ENCODE data around the gene CBLL1. TPM values are rescaled to one million over a fixed set of nuclear protein-coding genes. Genes with fewer than 3 reads are reported as not detected.

CBLL1 gene
- polyA plus RNA-seq, 2 of the 4 experiments (the other 2 are of a cell fraction), result 26.1 to 40.5 TPM

DNA sequence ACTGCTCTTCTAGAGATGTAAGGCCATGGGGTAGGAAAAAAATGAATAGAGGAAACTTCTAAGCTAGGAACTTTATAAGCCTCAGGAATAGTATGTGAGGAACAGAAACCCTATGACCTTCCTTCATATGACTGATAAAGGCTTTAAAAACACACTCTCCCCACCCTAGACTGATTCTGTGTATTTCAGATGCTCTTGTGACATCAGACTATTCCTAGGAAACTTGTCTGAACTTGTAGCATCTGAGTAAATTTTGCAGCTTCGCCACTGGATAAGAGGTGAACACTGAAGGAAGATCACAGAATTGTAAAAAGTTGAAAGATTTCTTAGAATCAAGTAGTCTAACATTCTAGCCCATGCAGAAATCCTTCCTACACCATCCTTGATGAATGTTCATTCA lies 31.0 kb upstream of the CBLL1 start:
- Histone ChIP-seq H3K9me3 (no peaks in the 10 kb centered on the region), H3K4me2 (no peak overlapping the region), H3K27ac (no peak overlapping the region), H3K4me1 (no peaks in the 10 kb centered on the region), H3K4me3 (no peak overlapping the region)
- no peak for DNase-seq (ENCODE audit: low read depth in 1 of 2, low spot score in 1 of 2)
- no peak for FAIRE-seq
- POLR2A ChIA-PET, result no interaction called here
- WGBS (ENCODE audit: missing lambda C conversion rate), result 22% methylated on average over 1 of the region's 1 CpG
- ATAC-seq, result no peak
- CTCF ChIA-PET, result interaction anchor here (0.7 to 3.1 kb wide), 3 partner anchors 11 to 250 kb away, joined by 3 to 10 read pairs (median 9); no protein-coding TSS in a partner anchor
- TF ChIP-seq HDAC2 (IDR thresholded peaks at IDR 0.05) (no peak), GATA3 (IDR thresholded peaks at IDR 0.05; ENCODE audit: borderline replicate concordance) (no peak), TFCP2L1 (CRISPR knock-in tag; IDR thresholded peaks at IDR 0.05) (no peak), CHD4 (IDR thresholded peaks at IDR 0.05; ENCODE audit: borderline replicate concordance) (no peak), NFE2L2 (conservative IDR thresholded peaks at IDR 0.05; ENCODE audit: low read length) (no peak), CBX8 (IDR thresholded peaks at IDR 0.05) (no peak), HMGXB4 (CRISPR knock-in tag; IDR thresholded peaks at IDR 0.05; ENCODE audit: borderline replicate concordance) (no peak), FOSL2 (IDR thresholded peaks at IDR 0.05) (no peak), FOSL2 (CRISPR knock-in tag; IDR thresholded peaks at IDR 0.05) (no peak), RNF2 (IDR thresholded peaks at IDR 0.05; ENCODE audit: borderline replicate concordance, low read depth) (no peak), HEYL (CRISPR knock-in tag; IDR thresholded peaks at IDR 0.05) (no peak), NPAS2 (CRISPR knock-in tag; IDR thresholded peaks at IDR 0.05; ENCODE audit: borderline replicate concordance) (no peak), POLR2AphosphoS2 (conservative IDR thresholded peaks at IDR 0.05; ENCODE audit: low read length) (no peak), POLR2A (IDR thresholded peaks at IDR 0.05; ENCODE audit: low read length) (no peak), ESRRA (IDR thresholded peaks at IDR 0.05; ENCODE audit: borderline replicate concordance, low read length) (no peak), CHD2 (IDR thresholded peaks at IDR 0.05; ENCODE audit: low read length, partially characterized antibody) (no peak)
- TF ChIP-seq, protein P1, sequence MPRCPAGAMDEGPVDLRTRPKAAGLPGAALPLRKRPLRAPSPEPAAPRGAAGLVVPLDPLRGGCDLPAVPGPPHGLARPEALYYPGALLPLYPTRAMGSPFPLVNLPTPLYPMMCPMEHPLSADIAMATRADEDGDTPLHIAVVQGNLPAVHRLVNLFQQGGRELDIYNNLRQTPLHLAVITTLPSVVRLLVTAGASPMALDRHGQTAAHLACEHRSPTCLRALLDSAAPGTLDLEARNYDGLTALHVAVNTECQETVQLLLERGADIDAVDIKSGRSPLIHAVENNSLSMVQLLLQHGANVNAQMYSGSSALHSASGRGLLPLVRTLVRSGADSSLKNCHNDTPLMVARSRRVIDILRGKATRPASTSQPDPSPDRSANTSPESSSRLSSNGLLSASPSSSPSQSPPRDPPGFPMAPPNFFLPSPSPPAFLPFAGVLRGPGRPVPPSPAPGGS (IDR thresholded peaks at IDR 0.05), result no peak
- TF ChIP-seq, protein P2, sequence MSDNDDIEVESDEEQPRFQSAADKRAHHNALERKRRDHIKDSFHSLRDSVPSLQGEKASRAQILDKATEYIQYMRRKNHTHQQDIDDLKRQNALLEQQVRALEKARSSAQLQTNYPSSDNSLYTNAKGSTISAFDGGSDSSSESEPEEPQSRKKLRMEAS (IDR thresholded peaks at IDR 0.05), result no peak
- TF ChIP-seq, protein P3, sequence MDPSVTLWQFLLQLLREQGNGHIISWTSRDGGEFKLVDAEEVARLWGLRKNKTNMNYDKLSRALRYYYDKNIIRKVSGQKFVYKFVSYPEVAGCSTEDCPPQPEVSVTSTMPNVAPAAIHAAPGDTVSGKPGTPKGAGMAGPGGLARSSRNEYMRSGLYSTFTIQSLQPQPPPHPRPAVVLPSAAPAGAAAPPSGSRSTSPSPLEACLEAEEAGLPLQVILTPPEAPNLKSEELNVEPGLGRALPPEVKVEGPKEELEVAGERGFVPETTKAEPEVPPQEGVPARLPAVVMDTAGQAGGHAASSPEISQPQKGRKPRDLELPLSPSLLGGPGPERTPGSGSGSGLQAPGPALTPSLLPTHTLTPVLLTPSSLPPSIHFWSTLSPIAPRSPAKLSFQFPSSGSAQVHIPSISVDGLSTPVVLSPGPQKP (IDR thresholded peaks at IDR 0.05; ENCODE audit: low read depth, low read length), result no peak

GRCh38 chr7:107715531-107715930 lies 28.4 kb upstream of the CBLL1 start:
- 56% methylated on average over 6 of the region's 6 CpGs for WGBS (ENCODE audit: missing lambda C conversion rate)
- Histone ChIP-seq H3K4me2 (no peak overlapping the region), H3K4me3 (no peak overlapping the region), H3K27ac (no peak overlapping the region), H3K4me1 (no peaks in the 10 kb centered on the region), H3K9me3 (no peaks in the 10 kb centered on the region)
- DNase-seq (ENCODE audit: low read depth in 1 of 2, low spot score in 1 of 2) (no peak), FAIRE-seq (no peak), ATAC-seq (no peak)
- TF ChIP-seq NFE2L2 (conservative IDR thresholded peaks at IDR 0.05; ENCODE audit: low read length), result no peak
- no peak for TF ChIP-seq SMC3 (IDR thresholded peaks at IDR 0.05)
- TF ChIP-seq HOXB13 (CRISPR knock-in tag; IDR thresholded peaks at IDR 0.05; ENCODE audit: low read depth), result no peak
- TF ChIP-seq FOXS1 (CRISPR knock-in tag; IDR thresholded peaks at IDR 0.05), result no peak
- no peak for TF ChIP-seq CEBPB (IDR thresholded peaks at IDR 0.05)
- TF ChIP-seq HDAC2 (IDR thresholded peaks at IDR 0.05), result no peak
- TF ChIP-seq ZFP36 (IDR thresholded peaks at IDR 0.05; ENCODE audit: borderline replicate concordance, partially characterized antibody), result no peak
- no peak for TF ChIP-seq FOSL2 (IDR thresholded peaks at IDR 0.05)
- TF ChIP-seq FOSL2 (CRISPR knock-in tag; IDR thresholded peaks at IDR 0.05), result no peak
- ChIA-PET POLR2A (no interaction called here), CTCF (interaction anchor here (0.7 to 0.8 kb wide), 2 partner anchors 9 to 806 kb away, joined by 3 to 4 read pairs; no protein-coding TSS in a partner anchor)
